Kidney glomerular epithelial cell (primary cell): Measurements from ENCODE around the gene MRAS.

Experiments used
- DNase-seq: peaks from one replicate; lab custom pipeline; 2025; lab: John Stamatoyannopoulos, UW

The MRAS gene

GRCh38 chr3:138347960-138348753, at the start of gene MRAS:
MRAS (plus strand) TSS chr3:138348579; CDS start chr3:138372884, 24,305 bp downstream.
- DNase-seq: peak; percentile 75

- DNase-seq: no peak
Observed at GRCh38 chr3:138300647-138301046, 47.7 kb upstream of the MRAS start.

GRCh38 chr3:138303474-138303873, 44.9 kb upstream of the MRAS start:
- DNase-seq: no peak

- DNase-seq: no peak
Observed at GRCh38 chr3:138307899-138308298, 40.5 kb upstream of the MRAS start.

- DNase-seq: no peak
Observed at GRCh38 chr3:138308783-138309182, 39.6 kb upstream of the MRAS start.

GRCh38 chr3:138310494-138310893, 37.9 kb upstream of the MRAS start:
- no peak for DNase-seq

DNA sequence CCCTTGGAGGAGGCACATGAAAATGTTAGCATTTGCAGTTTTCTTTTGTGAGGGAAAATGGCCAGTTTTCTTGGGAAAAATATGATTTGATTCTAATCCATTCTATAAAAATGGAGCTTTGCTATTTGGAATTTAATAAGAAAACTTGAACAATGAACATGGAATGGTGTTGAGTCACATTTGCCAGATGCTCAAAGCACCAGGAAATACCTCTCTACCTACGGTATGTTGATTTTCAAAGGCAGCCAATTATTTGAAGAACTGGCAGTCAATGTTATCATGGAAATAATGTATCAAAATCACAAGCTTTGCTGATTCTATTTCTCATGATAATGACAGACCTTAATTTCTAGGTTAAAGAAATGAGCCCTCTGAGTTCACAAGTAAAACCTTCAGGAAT, 33.6 kb upstream of the MRAS start:
- no peak for DNase-seq

DNA sequence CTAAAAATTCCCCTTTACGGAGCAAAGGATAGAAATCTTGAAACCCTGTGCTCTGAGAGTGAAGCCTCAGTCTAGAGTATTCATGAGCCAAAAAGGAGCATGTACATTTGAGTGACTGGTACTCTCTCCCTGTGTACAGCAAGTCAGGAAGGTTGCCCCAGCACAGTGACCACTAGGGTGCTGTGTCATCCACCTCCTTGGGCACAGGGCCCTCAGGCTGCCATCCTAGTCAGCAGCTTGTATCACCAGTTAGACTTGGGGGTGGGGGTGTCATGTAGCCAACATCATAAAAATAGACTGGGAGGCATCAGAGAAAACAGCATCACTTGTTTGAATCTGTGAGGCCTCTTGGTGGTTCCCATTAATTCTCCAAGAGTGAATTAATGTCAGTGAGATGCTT, 30.7 kb upstream of the MRAS start:
- no peak for DNase-seq

DNA sequence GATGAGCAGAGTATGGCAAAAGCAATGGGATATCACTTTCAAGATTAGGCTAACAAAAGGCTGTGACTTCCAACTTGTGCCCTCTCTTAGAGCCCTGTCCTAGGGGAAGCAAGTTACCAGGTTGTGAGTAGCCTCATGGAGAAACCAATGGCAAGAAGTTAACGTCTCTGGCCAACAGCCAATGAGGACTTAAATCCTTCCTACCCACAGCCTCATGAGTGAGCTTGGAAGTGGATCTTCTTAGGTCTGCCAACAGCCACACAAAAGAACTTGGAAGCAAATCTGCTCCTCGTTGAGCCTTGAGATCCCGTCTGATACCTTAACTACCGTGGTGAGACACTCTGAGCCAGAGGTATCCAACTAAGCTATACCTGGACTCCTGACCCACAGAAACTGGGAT, 24.4 kb upstream of the MRAS start:
- no peak for DNase-seq

GRCh38 chr3:138325990-138326389, 22.4 kb upstream of the MRAS start:
- DNase-seq: no peak

GRCh38 chr3:138326866-138327595, 21.3 kb upstream of the MRAS start:
- no peak for DNase-seq

DNA sequence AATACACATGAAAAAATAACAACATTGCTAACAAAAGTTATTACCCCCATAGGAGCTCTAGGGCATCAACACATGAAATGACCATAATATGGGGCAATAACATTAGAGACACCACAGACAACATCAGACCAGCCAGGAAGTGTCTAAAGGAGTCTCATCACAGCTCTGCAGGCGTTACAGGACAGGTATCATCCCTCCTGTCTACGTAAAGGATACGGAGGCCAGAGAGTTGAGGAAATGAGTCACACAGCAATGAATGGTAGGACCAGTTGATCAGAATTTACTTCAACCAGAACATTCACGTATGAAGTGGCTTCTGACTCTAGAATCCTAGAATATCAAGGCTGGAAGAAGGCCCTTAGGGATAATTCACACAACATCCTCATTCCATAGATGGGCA, 20.5 kb upstream of the MRAS start:
- no peak for DNase-seq

- no peak for DNase-seq
Observed at GRCh38 chr3:138328341-138328740, 20.0 kb upstream of the MRAS start.

DNA sequence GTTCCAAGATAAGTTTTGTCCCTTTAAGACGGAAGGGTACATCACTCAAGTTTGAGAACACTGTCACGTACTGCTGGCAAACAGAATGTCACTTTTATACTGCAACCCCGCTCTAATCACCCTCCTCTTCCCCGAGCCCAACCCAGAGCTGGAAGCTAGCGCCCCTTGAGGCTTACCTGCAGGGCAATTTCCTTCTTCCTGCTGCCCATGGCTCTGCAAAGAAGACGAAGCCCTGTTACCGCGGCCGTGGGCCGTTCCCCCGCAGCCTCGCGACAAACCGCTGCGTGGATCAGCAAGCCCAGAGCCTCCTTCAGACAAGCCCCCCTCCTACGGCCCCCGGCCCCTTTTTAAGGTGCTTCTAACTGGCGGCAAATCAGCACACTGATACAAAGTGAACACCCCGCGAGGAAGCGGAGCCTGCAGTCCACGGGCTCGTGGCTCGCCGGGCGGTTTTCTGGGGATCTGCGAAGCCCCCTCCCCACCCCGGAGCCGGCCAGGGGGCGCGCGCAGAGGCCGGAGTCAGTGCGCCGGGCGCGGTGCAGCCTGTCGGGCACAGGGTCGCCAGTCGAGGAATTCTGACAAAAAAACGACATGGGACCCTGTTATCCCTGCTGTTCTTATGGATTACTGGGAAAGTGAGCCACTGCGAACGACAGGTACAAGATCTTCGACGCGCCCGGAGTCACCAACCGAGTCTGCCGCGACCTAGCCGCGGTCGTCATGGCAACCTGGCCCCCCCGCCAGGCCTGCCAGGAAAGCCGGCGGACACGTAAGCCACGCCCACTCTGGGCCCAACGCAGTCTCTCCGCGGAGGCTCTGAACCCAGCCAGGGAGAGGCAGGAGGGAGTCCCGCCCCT, 19.0 kb upstream of the MRAS start, which contains the start of gene NME9:
Gene NME9, minus strand, starts transcription at position 725 of the 857 bp plus-strand sequence. Its CDS starts 516 bp downstream, at position 209.
- DNase-seq: peak; percentile 58

DNA sequence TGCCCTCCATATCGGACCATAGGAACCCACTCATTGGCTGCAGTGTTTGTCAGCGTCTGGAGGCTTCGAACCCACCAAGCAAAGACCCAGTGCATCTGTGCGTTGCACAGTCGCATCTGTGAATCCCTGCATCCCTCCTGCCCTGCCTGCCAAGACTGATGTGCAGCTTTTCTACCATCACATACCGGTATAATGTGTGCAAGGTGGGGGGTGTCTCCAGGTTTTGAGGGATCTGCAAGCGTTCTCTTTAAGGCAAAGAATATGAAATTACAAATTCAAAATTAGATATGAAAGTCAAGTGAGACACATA, 18.4 kb upstream of the MRAS start:
- no peak for DNase-seq

- DNase-seq: no peak
Observed at GRCh38 chr3:138331143-138331894, 17.1 kb upstream of the MRAS start.

- DNase-seq: peak; percentile 53
Observed at GRCh38 chr3:138332472-138333073, 15.8 kb upstream of the MRAS start.

DNA sequence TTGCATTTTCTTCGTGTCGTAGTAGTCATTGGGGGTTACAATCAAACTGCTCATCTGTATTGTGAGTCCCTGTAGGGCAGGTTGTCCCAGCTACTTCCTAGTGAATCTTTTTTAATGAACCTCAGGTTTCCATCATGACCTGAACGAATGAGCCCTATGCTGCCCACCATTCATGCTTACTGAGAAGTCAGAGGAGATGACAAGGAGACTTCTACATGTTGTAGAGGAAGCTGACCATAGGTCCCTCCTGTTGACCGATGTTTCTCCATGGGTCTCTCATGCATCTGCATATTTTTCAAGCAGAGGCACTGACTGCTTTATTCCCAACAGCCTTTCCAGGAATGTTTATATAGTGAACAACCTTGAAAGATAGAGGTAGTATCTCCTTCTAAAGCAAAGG, 13.8 kb upstream of the MRAS start:
- no peak for DNase-seq

GRCh38 chr3:138336454-138336999, 11.9 kb upstream of the MRAS start:
- no peak for DNase-seq

- no peak for DNase-seq
Observed at GRCh38 chr3:138338244-138338643, 10.1 kb upstream of the MRAS start.

DNA sequence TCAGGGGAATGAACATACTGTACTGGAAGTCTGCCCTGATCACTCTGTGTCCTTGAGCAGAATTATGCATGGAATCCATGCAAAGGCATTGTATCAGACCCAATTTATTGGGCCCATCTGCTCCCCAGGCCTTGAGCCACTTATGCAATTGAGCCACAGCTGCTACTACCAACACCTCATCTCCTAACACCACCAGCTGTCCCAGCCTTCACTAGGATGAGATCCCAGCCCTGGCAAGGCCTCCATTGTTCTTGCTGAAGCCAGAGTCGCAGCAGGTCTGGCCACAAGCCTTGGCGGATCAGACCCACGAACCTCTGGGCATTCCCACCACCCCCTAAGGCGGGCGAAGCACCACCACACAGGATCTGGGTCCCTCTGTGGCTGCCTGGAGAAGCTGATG, 9.6 kb upstream of the MRAS start:
- no peak for DNase-seq
